Muscle of back (tissue), 11 donors: ENCODE data around the gene TRMT1. TPM values are rescaled to one million over a fixed set of nuclear protein-coding genes. Genes with fewer than 3 reads are reported as not detected.
A peak's percentile ranks its signal among the peaks of the same experiment; 100 is the strongest.

Experiments used
- DNase-seq, 3 donors: peaks; one replicate each; pipeline versions ENCODE4 v3.0.0 to v3.0.0-alpha.2; 2013
- polyA plus RNA-seq, 10 donors: library from polyadenylated mRNA; unstranded; fragments of 120-200 nt; gene quantifications; one replicate each; pipeline ENCODE4 v1.2.1, GENCODE V29; 2013; ENCODE audit not compliant: insufficient read length in 10 of 10

Gene TRMT1
- polyA plus RNA-seq, 10 donors, result 16.6 to 38.8 (median 23.8) TPM

- DNase-seq, result peak in 1 of 3 donors; percentile 64
These were observed 23.8 kb downstream of the TRMT1 start for GRCh38 chr19:13092606-13093235.

GRCh38 chr19:13092158-13092543, 24.4 kb downstream of the TRMT1 start:
- no peak for DNase-seq

- DNase-seq, result peak; percentile 92 to 96 (median 93)
These were observed 25.0 kb downstream of the TRMT1 start for GRCh38 chr19:13091400-13092157.

- DNase-seq, result peak in 1 of 3 donors; percentile 49
These were observed 25.9 kb downstream of the TRMT1 start for GRCh38 chr19:13090511-13091231.

- peak in 1 of 3 donors; percentile 19 for DNase-seq
These were observed 26.6 kb downstream of the TRMT1 start for GRCh38 chr19:13089857-13090507.

GRCh38 chr19:13089139-13089856, 27.2 kb downstream of the TRMT1 start:
- peak in 1 of 3 donors; percentile 15 for DNase-seq

- DNase-seq, result no peak
These were observed 28.6 kb downstream of the TRMT1 start for GRCh38 chr19:13087795-13088537.

- DNase-seq, result no peak
These were observed 29.2 kb downstream of the TRMT1 start for GRCh38 chr19:13087295-13087694.

GRCh38 chr19:13086341-13086740, 30.2 kb downstream of the TRMT1 start:
- DNase-seq, result no peak

- DNase-seq, result no peak
These were observed 30.9 kb downstream of the TRMT1 start for GRCh38 chr19:13085666-13086065.

- no peak for DNase-seq
These were observed 32.9 kb downstream of the TRMT1 start for GRCh38 chr19:13083627-13084026.

GRCh38 chr19:13083008-13083404, 33.5 kb downstream of the TRMT1 start:
- DNase-seq, result no peak

GRCh38 chr19:13082192-13083007, 34.1 kb downstream of the TRMT1 start:
- no peak for DNase-seq

GRCh38 chr19:13079542-13079986, 37.0 kb downstream of the TRMT1 start:
- peak; percentile 80 to 92 (median 85) for DNase-seq

GRCh38 chr19:13078897-13079541, 37.5 kb downstream of the TRMT1 start:
- DNase-seq, result peak in 1 of 3 donors; percentile 73

- DNase-seq, result no peak
These were observed 38.2 kb downstream of the TRMT1 start for GRCh38 chr19:13078381-13078780.

- DNase-seq, result peak in 1 of 3 donors; percentile 82
These were observed 39.3 kb downstream of the TRMT1 start for GRCh38 chr19:13077240-13077639.

GRCh38 chr19:13076787-13077186, 39.8 kb downstream of the TRMT1 start:
- no peak for DNase-seq

GRCh38 chr19:13076320-13076719, 40.2 kb downstream of the TRMT1 start:
- DNase-seq, result no peak
